NCI-H2196 treated with DMSO at 0.1 percent for 48 hours (cell line): ENCODE data around the gene EP400.

ENCODE experiments used
- DNase-seq: peaks from one replicate; lab custom pipeline; 2025; ENCODE audit not compliant: unreplicated experiment; lab: John Stamatoyannopoulos, UW

The EP400 gene

DNA sequence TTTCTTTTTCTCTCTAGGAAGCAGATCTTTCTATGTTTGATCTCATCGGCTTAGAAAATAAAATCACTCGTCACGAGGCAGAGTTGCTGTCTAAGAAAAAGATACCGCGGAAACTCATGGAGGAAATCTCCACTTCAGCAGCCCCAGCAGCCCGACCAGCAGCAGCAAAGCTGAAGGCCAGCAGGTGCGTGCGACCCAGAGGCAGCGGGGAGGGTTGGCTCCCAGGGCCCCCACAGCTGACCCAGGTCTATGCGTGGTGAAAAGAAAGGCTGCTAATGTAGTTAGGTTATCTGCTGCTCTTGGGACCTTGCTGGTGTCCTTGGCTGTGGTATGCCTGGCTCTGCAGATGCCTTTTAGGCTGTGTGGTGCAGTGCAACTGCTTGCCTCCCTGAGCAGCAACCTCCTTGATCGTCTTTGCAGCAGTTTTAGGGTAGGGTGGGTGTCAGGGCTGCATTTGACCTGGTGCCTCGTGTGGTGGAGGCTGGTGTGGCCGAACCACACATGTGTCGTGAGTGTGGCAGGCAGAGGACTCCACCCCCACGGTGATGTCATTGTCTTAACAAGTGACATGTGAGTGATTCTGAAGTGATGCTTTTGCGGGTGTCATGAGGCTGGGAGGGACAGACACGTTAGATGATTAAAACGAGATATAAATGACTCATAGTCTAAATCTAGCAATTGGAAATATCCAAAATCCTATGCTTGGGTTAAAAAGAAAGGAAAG lies 68.6 kb downstream of the EP400 start:
- DNase-seq = no peak

DNA sequence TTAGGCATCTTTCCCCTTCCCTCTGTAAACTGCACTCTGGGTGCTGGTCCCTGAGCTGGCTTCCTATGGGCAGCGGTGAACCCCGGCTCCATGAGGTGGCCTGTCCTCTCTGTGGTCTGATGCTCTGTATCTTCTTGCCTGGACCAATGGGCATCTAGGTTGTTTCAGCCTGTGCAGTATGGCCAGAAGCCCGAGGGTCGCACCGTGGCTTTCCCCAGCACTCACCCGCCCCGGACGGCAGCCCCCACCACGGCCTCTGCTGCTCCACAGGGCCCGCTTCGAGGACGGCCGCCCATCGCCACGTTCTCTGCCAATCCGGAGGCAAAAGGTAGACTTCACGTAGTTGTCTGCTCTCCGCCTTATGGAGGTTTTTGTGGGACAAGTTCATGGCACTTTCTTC lies 70.1 kb downstream of the EP400 start:
- DNase-seq = no peak

DNA sequence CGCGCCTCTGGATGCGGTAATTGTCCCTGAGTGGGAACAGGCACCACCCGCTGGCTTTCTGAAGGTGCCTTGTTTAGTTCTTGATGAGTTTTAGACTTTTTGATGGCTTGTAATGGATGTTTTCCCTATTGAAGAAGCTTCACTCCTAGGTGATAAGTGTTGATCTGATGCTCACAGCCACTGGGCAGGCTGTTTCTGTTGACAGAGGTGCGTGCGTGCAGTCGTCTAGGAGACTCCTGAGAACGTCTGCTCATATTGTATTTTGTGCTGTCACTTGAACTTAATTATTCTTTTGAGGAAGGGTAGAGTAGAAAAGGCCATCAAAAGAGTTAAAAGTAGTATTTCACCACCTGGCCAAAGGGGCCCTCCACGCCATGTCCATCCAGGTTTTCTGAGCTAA lies 70.5 kb downstream of the EP400 start:
- DNase-seq = no peak

DNA sequence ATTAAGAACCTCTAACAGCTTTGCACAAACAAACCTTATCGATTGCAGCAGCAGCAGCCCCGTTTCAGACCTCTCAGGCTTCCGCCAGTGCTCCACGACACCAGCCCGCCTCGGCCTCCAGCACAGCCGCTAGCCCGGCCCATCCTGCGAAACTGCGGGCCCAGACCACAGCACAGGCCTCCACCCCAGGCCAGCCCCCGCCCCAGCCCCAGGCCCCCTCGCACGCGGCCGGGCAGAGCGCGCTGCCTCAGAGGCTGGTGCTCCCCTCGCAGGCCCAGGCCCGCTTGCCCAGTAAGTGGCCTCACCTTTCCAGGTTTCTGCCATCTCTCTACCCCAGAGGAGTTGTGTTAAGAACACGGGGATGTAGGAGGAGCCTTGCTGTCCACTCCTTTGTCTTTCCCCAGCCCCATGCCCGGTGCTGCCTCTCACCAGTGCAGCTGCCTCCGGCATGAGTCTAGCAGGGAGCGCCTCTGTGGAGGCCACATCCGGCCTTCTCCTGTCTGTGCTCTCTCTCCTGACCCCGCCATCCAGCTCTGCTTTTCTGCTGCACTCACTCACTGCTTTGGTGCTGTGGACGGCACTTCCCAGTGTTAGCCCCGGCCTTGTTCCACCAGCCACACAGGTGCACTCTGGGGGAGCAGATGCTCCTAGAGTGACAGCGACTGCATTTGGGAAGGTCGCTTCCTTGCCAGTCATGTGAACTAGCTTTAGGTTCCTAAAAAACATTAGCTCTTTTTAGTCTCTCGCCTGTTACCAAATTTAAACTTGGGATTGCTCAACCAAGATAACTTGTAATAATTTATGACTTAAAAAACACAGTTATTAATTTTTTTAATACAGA lies 71.5 kb downstream of the EP400 start:
- no peak for DNase-seq

DNA sequence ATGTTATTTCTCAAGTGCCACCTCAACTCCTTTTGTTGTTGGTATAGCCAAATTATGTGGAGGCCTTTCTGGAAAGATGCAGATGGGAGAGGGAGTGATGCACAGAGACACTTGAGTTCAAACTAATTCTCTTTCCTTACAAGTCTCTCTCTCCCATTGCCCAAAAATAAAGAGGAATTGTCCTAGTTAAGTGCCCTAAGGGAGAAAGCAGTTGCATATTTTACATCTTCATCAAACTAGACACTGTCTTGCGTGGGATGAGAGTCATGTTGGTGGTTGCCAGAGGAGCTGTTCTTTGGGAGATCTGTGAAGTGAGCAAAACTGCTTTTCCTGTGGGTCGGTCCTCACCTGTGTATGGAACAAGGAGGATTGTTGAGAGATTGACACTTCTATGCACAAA lies 72.2 kb downstream of the EP400 start:
- no peak for DNase-seq

DNA sequence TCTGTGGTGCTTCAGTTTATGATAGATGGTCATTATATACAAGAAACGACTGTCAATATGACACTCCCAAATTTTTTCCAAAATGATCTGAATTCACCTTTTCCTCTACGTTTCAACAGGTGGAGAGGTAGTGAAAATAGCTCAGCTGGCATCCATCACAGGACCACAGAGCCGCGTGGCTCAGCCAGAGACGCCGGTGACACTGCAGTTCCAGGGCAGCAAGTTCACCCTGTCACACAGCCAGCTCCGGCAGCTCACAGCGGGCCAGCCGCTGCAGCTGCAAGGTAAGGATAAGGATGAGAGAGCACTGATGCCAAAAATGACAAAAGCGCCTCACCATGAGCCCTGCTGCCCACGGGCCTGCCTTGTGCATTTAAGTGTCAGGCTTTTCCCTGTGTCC lies 73.9 kb downstream of the EP400 start:
- DNase-seq = no peak

DNA sequence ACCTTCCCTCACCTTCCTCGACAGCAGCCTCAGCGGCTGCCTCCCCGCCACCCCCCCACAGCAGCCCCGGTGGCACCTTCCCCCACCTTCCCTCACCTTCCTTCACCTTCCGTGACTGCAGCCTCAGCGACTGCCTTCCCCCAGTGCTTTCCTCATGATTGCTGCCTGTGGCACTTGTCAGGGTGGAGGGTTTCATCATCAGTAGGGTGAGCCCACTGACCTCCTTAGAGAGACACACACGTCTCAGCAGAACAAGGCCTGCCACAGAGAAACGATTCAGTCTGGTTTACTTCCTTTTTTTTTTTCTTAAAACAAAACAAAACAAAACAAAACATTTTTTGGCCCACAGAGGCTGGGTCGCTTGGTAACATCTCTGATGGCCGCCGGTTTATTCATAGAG lies 75.0 kb downstream of the EP400 start:
- no peak for DNase-seq

DNA sequence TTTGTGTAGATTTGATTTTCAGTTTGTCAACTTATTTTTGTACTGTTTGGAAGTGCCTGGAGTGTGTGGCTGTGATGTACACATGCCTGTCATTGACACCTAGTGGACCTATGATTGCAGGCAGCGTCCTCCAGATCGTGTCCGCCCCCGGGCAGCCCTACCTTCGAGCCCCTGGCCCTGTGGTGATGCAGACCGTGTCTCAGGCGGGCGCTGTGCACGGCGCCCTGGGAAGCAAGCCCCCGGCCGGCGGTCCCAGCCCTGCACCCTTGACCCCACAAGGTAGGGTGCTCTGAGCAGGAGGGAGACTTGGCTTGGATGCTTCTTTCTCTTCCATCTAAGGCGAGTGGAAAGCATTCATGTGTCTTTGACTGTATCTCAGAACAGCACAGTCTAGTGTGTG lies 75.8 kb downstream of the EP400 start:
- no peak for DNase-seq

DNA sequence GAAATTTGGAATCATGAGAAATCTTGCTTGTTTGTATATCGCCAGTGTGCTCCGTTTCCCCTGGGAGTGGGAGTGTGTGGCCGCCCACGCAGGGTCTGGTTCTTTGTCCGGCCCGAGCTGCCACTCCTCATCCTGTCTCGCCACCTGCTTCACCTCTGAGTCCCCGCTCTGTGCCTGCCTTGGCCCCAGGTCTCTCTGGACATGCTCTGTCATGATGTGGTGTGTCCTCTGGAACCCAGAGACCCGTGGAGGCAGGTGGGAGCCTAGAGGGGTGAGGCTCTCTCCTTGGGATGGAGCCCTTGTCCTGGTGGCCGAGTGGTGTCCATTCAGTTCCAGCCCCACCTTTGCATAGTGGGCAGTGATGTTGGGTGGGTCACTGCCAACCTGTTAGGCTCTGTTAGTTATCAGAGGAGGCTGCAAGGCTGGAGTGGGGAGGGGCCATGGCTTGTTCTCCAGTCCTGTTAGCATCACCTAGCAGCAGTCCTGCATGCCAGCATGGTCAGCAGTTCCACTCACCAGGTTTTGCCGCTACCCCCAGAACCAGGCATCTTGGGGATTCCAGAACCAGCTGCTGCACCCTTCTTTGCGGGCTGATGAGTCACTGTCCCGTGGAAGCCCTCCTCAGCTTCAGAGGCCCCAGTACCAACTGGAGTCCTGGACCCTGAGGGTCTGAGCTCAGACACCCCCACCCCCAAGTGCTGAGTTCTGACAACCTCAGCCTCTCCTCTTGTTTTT lies 76.5 kb downstream of the EP400 start:
- no peak for DNase-seq

DNA sequence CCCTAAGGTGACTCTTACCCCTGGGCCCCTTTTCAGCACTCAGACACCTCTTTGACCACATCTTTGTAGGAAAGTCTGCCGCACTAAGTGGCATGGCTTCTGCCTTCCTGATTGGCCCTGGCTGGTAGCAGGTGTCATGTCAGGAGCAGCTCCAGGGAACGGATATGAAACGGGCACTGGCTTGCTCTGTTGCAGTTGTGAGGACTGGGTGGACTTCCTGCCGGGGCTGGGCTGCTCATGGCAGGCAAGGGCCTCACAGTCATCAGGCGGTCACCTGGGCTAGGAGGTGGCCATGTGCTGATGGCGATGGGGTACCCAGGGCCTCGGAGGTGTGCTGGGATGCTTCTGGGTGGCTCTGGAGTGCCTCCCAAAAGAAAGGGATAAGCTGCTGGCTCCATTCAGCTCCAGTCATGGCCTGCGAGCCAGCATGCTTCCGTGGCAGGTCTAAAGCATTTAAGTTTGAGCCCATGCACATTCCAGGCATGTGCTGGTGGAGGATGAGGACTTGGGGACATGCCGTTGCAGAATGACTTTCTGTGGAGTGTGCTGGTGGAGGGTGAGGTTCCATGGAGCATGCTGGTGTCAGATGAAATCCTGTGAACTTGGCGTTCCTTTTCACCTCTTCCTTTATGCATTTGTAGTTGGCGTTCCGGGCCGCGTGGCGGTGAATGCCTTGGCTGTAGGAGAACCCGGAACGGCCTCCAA lies 77.2 kb downstream of the EP400 start:
- no peak for DNase-seq

DNA sequence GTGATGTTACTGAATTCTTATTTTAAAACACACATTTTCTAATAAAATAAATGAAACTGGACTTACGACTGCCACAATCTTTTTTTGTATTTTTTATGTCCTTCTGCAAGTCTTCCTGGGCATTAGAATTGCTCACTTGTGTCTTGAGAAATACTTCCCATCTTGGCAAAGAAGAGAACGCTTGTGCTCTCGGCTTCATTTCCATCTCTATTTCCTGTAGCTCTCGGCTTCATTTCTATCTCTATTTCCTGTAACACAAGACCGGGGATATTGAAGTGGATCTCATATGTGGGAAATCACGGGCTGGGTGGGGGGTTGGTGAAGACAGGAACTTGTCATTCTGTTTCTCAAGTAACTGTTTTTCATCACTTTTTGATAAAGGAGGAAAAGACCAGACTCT lies 77.9 kb downstream of the EP400 start:
- no peak for DNase-seq

DNA sequence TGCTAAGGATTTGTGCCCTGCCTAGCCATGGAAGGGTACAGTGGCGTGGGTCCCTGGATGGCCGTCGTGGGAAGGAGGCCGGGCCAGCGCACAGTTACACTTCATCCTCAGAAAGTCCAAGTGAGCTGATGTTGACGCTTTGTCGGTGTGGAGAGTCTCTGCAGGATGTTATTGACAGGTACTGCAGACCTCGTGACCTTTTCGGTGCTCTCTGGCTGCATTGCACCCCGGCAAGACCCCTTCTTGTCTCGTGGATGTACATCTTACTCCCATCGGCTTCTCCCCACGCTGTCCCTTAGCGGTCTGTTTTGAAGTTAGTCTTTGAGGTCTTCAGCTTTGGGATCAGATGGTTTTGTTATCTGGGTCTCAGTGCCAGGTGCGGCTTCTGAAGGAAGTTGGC lies 78.4 kb downstream of the EP400 start:
- DNase-seq = no peak

DNA sequence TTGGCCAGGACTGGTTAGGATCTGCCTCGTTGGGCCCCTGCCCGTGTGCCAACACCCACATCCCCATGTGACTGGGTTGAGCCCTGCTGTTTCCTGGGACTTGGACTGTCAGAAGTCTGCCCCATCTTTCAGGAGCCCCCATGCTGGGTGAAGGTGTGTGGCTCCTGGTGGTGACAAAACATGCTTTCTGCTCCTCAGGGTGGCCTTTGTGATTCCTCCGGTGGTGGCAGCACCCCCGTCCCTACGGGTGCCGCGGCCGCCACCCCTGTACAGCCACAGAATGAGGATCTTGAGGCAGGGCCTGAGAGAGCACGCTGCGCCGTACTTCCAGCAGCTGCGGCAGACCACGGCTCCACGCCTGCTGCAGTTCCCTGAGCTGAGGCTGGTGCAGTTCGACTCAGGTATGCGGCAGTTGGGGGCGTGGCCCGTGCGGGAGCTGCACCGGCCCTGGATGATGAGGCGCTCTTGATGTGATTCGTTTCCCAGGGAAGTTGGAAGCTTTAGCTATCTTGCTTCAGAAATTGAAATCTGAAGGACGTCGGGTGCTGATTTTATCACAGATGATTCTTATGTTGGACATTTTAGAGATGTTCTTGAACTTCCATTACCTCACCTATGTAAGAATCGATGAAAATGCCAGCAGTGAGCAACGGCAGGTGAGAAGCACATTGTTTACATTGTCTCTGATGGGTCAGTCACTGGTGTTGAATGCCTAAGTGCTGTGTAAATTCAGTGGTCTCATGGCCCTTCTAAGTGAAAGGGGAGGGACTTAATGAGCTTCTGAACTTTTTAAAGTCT lies 80.0 kb downstream of the EP400 start:
- no peak for DNase-seq

DNA sequence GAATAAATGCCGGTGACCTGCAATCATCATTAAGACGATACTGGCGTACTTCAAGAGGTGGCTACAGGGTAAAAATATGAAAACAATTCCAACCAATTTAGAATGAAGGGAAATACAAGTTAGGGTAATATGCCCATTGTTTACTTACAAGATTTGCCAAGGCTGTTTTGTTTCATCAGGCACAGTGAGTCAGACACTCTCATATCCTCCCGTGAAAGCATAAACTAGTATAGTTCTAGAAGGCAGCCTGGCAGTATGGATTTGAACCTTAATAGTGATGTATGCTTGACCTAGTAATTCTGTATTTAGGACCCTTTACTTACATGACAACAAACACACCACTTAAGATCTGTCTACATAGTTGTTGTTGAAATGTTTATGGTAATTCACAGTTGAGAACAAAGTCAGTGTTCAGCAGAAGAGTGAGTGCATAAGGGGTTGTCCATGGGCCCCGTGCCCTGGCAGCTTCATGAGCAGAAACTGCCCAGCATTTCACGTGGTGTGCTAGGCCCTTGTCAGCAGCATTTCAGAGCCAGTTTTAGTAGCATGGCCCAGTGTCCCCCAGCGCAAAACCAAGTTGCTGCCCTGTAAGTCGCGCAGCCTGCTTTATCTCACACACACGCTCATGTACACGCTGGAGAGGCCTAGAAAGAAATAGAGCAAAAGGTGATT lies 80.8 kb downstream of the EP400 start:
- DNase-seq = no peak

DNA sequence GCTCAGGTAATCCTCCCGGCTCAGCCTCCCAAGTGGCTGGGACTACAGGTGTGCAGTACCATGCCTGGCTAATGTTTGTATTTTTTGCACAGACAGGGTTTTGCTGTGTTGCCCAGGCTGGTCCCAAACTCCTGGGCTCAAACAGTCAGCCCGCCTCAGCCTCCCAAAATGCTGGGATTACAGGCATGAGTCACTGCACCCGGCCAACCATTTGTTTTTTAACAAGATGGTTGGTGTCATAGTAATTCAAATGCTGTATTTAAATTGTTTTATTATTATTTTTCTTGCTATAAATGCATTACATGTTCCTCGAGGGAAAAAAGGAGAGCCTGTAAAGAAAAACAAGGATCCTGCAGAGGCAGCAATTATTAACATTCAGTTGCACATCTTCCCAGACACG lies 83.9 kb downstream of the EP400 start:
- no peak for DNase-seq

DNA sequence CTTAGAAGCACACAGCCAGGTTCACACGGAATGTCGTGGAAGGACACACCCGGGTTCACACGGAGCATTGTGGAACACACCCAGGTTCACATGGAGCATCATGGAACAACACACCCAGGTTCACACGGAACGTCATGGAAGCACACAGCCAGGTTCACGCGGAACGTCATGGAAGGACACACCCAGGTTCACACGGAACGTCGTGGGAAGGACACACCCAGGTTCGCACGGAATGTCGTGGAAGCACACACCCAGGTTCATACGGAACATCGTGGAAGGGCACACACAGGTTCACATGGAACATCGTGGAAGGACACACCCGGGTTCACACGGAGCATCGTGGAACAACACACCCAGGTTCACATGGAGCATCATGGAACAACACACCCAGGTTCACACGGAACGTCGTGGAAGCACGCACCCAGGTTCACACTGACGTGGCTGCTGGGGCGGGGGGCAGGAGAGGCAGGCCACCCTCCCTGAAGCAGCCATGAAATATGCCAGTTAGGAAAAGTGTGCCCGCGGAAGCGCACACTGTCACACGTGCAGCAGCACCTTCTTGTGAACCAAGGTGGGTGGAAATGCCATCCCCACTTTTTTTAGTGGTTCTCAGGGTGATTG lies 86.4 kb downstream of the EP400 start:
- DNase-seq = no peak

DNA sequence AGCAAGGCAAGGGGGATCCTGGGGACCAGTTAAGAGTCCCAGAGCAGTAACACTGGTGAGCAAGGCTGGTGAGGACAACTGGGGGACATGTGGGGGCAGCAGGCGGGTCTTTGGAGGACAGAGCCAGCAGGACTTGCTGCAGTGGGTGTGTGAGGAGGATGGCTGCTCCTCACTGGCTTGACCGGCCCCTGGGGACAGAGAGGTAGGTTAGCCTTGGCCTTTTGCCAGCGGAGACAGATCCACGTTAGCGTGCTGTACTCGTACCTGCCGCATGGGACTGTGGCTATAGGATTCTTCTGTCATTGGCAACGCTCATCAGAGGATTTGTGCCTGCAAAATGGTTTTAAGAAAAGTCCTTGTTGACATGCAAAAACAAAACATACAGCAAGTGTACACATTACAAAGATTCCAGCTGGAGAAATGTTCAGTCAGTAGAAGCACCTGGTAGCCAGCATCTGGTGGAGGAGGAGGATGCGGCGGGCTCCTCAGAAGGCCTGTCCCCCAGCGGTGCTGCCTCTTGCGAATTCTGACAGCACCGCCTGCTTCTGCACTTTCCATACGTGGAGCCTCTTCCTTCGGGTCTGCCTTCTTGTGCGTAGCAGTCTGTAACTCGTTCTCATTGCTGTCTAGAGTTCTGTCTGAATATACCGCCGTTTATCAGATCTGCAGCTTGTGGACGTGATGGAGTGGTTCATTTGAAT lies 91.3 kb downstream of the EP400 start:
- no peak for DNase-seq

DNA sequence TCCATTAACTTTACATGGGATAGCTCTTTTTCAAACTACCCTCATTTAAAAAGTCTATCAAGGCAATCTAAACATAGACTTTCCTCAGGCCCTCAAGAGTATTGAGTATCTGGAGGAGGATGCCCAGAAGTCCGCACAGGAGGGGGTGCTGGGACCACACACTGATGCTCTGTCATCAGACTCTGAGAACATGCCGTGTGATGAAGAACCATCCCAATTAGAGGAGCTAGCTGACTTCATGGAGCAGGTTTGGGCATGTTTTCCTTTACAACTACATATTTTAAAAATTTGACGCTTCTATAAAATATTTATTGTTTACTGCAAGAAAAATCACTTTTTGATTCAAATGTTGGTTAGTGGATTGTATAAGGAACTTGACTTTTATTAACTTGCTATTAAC lies 93.5 kb downstream of the EP400 start:
- DNase-seq = no peak
